Stimulated activated naive B cell treated with anti-CD40 and anti-IgM and Interleukin-4, amounts not matched to agents 10 μg/mL and 1 μg/mL and 100 μg/mL, for 72 hours (primary cell): Measurements from ENCODE around the gene ESPNL.

ENCODE experiments used
- ATAC-seq, 2 donors: fragments of 150-1000 bp; cut with Tn5 transposase; replicated peaks; 2 replicates each; pipeline ENCODE4 v1.10.0; 2021; ENCODE audit warnings: moderate library complexity in 1 of 2
- DNase-seq: peaks from one replicate; pipeline ENCODE4 v3.0.0; 2021
- H3K27ac Mint-ChIP-seq: one replicate; pipeline ENCODE4 v1.8.0; 2022; ENCODE audit warnings: mild to moderate bottlenecking, mixed read lengths
- H3K27me3 Mint-ChIP-seq, 2 donors: one replicate each; pipeline ENCODE4 v1.8.0; 2022; ENCODE audit warnings: mixed read lengths in 2 of 2
- H3K36me3 Mint-ChIP-seq, 2 donors: one replicate each; pipeline ENCODE4 v1.8.0; 2022; ENCODE audit warnings: mixed read lengths in 2 of 2, mild to moderate bottlenecking in 1 of 2
- H3K4me1 Mint-ChIP-seq, 2 donors: one replicate each; pipeline ENCODE4 v1.8.0; 2022; ENCODE audit warnings: mixed read lengths in 2 of 2, mild to moderate bottlenecking in 1 of 2
- H3K4me3 Mint-ChIP-seq, 2 donors: one replicate each; pipeline ENCODE4 v1.8.0; 2022; ENCODE audit warnings: mild to moderate bottlenecking in 2 of 2, mixed read lengths in 2 of 2, moderate library complexity in 1 of 2
- H3K9me3 Mint-ChIP-seq, 2 donors: one replicate each; pipeline ENCODE4 v1.8.0; 2022; ENCODE audit warnings: mixed read lengths in 2 of 2, mild to moderate bottlenecking in 1 of 2

ESPNL gene

DNA sequence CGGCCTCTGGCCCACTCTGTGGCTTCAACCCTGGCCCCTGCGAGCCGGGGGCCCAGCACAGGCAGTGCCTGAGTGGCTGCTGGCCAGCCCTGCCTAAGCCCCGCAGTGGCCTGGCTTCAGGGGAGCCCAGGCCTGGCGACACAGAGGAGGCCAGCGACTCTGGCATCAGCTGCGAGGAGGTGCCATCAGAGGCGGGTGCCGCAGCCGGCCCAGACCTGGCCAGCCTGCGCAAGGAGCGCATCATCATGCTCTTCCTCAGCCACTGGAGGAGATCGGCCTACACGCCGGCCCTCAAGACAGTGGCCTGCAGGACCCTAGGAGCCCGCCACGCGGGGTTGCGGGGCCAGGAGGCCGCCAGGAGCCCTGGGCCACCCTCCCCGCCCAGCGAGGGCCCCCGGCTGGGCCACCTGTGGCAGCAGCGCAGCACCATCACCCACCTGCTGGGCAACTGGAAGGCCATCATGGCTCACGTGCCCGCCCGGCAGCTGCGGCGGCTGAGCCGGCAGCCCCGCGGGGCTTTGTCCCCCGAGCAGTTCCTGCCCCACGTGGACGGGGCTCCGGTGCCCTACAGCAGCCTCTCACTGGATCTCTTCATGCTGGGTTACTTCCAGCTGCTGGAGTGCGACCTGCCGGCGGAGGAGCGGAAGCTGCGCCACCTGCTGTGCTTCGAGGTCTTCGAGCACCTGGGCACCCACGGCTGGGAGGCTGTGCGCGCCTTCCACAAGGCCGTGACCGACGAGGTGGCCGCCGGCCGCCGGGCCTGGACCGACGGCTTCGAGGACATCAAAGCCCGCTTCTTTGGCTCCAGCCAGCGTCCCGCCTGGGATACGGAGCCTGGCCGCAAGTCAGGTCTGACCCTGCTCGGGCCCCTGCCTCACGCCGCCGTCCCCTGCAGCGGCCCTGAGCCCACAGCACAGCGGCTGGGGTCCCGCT, 30.8 kb downstream of the ESPNL start:
- Mint-ChIP-seq H3K4me3 (no peak overlapping the region), H3K36me3 (peaks cover 0 to 2% of the 10 kb centered on the region in 2 donors)
- no peak for ATAC-seq

DNA sequence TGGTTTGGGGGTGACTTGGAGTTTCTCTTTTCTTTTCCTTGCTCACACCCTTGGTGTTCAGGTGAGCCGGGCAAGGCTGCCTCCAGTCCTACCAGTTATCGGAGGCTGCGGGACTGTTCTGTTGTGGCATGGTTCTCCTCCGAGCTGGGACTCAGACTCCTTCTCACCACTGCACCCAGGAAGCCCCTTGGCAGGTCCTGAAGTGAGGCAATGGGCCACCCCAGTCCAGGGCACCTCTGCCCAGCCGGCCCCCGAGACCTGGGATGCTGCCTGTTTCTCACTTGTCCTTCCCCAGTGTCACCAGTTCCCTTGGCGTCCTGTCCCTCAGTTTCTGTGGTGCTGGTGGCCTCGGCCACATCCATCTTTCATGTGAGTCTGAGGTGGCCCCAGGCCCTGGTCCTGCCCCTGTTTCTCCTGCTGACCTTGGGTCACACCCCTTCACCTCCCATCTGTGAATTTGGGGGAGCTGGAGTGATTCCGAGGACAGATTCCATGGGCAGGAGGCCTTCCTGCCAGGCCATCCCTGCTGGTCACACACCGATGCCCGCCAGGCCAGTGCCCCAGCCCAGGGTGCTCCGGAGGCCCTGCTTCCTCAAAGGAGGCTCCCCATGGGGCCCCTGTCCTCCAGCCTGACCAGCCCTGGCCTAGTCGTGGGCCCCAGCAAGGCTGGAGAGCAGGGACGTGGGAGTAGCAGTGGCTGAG, 31.8 kb downstream of the ESPNL start:
- DNase-seq: no peak

More for the DNA sequence above, 30.8 kb downstream of the ESPNL start:
- Mint-ChIP-seq H3K27ac (no peak overlapping the region), H3K9me3 (no peaks in the 10 kb centered on the region), H3K27me3 (no peaks in the 10 kb centered on the region), H3K4me1 (peaks cover 0 to 1% of the 10 kb centered on the region in 2 donors)
- DNase-seq: no peak

GRCh38 chr2:238132463-238133450, 32.6 kb downstream of the ESPNL start:
- Mint-ChIP-seq H3K27ac (no peak overlapping the region), H3K27me3 (no peaks in the 10 kb centered on the region), H3K36me3 (peaks cover 0 to 2% of the 10 kb centered on the region in 2 donors), H3K9me3 (no peaks in the 10 kb centered on the region), H3K4me1 (peaks cover 1 to 3% of the 10 kb centered on the region in 2 donors), H3K4me3 (no peak overlapping the region)
- DNase-seq: no peak
- no peak for ATAC-seq

More for the DNA sequence above, 31.8 kb downstream of the ESPNL start:
- Mint-ChIP-seq H3K27me3 (no peaks in the 10 kb centered on the region), H3K36me3 (peaks cover 0 to 2% of the 10 kb centered on the region in 2 donors), H3K27ac (no peak overlapping the region), H3K4me1 (peaks cover 0 to 1% of the 10 kb centered on the region in 2 donors), H3K4me3 (no peak overlapping the region), H3K9me3 (no peaks in the 10 kb centered on the region)
- no peak for ATAC-seq

DNA sequence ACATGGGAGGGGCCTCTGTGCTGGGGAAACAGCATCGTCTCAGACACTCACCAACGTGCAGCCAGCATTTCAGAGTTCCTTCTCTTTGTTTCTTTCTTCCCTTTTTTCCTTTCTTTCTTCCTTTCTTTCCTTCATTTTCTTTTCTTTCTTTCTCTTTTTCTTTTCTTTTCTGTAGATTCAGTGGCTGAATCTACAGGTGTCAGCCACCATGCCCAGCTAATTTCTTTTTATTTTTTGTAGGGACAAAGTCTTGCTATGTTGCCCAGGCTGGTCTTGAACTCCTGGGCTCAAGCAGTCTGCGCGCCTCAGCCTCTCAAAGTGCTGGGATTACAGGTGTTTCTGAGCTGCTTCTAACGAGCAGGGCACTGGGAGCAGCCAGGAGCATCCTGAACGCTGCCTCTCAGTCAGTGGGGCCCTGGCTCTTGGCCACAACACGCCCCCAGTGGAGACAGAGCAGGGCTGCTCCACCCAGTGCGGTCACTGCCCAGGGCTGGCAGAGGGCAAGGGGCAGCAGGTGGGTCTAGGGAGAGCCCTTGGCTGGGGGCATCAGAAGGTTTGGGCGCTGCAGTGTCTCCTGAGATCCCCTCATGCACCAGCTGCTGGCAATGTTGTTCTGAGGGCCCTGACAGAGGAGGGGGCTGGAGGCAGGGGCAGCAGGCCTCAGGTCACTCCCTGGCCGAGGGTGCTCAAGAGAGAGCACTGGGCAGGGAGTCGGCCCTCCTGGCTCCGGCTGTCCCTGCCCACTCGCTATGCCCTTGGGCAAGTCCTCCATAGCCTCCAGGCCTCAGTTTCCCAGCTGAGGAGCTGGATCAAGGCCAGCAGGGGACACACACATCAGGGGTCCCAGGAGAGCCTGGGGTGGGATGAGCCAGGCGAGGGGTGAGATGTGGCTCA, 33.6 kb downstream of the ESPNL start:
- ATAC-seq: no peak
- Mint-ChIP-seq H3K36me3 (peaks cover 0 to 2% of the 10 kb centered on the region in 2 donors), H3K4me1 (peaks cover 1 to 12% of the 10 kb centered on the region in 2 donors), H3K27me3 (no peaks in the 10 kb centered on the region), H3K9me3 (no peaks in the 10 kb centered on the region), H3K27ac (no peak overlapping the region), H3K4me3 (no peak overlapping the region)
- DNase-seq: no peak

- Mint-ChIP-seq H3K9me3 (no peaks in the 10 kb centered on the region), H3K27me3 (no peaks in the 10 kb centered on the region), H3K27ac (no peak overlapping the region), H3K4me3 (no peak overlapping the region), H3K36me3 (peaks cover 0 to 2% of the 10 kb centered on the region in 2 donors), H3K4me1 (peaks cover 1 to 19% of the 10 kb centered on the region in 2 donors)
- DNase-seq (no peak), ATAC-seq (no peak)
Observed at GRCh38 chr2:238134393-238134785, 34.2 kb downstream of the ESPNL start.

DNA sequence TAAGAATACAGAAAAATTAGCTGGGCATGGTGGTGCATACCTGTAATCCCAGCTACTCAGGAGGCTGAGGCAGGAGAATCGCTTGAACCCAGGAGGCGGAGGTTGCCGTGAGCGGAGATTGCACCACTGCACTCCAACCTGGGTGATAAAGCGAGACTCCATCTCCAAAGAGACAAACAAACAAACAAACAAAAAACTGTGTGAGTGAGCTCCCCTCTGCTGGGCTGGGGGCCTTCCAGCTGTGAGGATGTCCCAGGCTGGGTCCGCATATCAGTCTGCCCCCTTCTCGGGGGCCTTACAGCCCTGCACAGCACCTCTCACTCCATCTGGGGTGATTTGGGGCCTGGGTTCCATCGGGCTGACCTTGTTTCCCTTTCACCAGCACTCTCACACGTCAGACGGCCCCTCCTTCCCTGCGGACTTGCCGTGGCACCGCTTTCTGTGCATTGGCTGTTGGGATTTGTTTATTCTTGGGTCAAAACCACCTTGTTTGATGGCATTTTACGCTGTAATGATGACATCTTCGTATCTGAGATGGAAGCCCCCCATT, 35.5 kb downstream of the ESPNL start:
- Mint-ChIP-seq H3K4me1 (peaks cover 1 to 24% of the 10 kb centered on the region in 2 donors), H3K9me3 (no peaks in the 10 kb centered on the region), H3K36me3 (peaks cover 0 to 2% of the 10 kb centered on the region in 2 donors), H3K27me3 (no peaks in the 10 kb centered on the region), H3K4me3 (no peak overlapping the region), H3K27ac (no peak overlapping the region)
- ATAC-seq: no peak
- DNase-seq: no peak

- H3K9me3 Mint-ChIP-seq: no peaks in the 10 kb centered on the region
- H3K36me3 Mint-ChIP-seq: peaks cover 0 to 2% of the 10 kb centered on the region in 2 donors
- no peak overlapping the region for H3K27ac Mint-ChIP-seq
- ATAC-seq (no peak), DNase-seq (no peak)
- H3K4me1 Mint-ChIP-seq: peaks cover 4 to 33% of the 10 kb centered on the region in 2 donors
- H3K4me3 Mint-ChIP-seq: no peak overlapping the region
- peaks cover 0 to 6% of the 10 kb centered on the region in 2 donors for H3K27me3 Mint-ChIP-seq
Observed at GRCh38 chr2:238136820-238137537, 36.8 kb downstream of the ESPNL start.

- Mint-ChIP-seq H3K4me1 (peaks cover 4 to 36% of the 10 kb centered on the region in 2 donors), H3K27me3 (peaks cover 0 to 8% of the 10 kb centered on the region in 2 donors)
Observed at GRCh38 chr2:238137885-238138284, 37.7 kb downstream of the ESPNL start.

DNA sequence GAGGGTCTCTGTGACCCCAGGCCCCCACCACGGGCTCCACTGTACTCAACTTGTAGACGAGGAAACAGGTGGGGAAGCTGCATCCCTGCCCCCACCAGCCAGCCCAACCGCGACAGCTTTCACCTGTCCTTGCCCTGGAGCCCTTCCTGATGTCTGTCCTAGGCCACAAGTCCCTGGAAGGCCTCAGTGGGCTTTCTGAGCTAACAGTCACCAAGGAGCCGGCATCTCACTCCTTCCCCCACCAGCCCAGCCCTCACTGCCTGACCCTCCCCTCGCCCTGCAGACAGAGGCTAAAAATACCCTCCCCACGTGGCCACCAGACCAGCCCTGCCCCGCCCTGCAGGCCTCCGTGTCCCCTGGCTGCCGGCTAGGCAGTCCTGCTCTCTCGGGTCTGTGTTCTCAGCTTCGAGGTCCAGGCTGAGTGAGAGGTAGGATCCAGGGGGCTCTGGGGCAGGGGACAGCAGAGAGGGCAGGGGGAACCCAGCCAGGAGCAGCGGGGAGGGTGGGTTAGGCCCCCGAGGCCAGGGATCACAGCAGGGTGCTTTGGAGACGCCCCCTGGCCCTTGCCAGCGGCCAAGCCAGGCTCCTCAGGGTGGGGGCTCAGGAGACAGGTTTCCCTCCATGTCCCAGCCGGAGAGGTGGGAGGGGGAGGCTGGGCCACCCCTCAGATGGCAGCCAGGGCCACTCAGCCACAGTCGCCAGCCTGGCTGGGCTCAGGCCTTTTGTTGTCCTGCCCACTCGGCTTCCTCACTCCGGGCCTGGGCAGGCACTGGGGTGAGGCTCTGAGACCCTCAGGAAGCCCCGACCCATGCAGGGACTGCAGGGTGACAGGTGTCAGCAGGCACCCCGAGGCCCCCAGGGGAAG, 38.4 kb downstream of the ESPNL start, which contains the start of gene KLHL30:
KLHL30 (plus strand) TSS at position 338 of the 865 bp plus-strand sequence. CDS start 2,087 bp downstream, outside the sequence.
- Mint-ChIP-seq H3K36me3 (no peaks in the 10 kb centered on the region), H3K27me3 (peaks cover 0 to 8% of the 10 kb centered on the region in 2 donors), H3K4me3 (peak within 1 kb of the TSS; percentile 17 to 59), H3K9me3 (no peaks in the 10 kb centered on the region), H3K4me1 (peaks cover 5 to 39% of the 10 kb centered on the region in 2 donors), H3K27ac (peak within 1 kb of the TSS; percentile 22)
- ATAC-seq (peak in 1 of 2 donors; percentile 16), DNase-seq (no peak)

More at GRCh38 chr2:238137885-238138284, 37.7 kb downstream of the ESPNL start:
- Mint-ChIP-seq H3K9me3 (no peaks in the 10 kb centered on the region), H3K27ac (peak overlapping the region; percentile 22), H3K4me3 (no peak overlapping the region), H3K36me3 (no peaks in the 10 kb centered on the region)
- ATAC-seq (no peak), DNase-seq (no peak)

DNA sequence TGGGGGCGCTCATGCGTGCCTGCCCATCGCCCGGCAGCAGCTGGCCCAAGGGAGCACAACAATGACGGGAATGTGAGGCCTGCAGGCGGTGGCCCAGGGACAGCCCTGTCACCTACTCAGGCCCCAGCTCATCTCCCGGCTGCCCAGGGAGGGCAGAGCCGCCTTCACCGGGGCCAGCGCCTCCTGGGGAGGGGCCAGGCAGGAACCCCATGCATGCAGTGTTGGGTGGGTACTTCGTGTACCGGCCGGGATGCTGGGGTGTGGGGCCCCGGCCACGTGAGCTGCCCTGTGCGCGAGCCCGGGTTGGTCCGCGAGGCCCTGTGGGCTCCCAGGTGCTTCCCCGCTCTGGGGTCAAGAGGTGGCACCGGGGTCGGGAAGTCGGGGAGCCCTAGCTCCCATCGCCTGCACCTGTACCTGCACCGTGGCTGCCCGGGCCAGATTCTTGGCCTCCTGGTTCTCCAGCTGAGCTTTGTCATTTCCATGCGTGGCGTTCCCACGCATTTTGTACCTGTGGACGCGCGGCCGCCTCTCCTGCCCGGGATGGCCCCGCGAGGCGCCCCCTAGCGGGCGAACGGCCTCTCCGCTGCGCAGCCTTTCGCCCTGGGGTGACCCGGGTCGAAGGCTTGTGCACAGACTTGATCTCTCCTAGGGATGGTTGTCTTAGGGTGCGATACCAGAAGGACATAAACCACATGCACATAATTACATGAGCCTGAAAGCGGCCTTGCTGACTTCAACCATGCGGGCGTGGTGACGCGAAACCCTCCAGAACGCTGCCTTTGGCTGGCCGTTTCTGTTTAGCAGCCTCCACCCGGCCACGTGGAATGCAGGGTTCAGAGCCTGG, 39.3 kb downstream of the ESPNL start:
- H3K36me3 Mint-ChIP-seq: no peaks in the 10 kb centered on the region
- DNase-seq (no peak), ATAC-seq (peak; percentile 53 to 57)
- H3K27ac Mint-ChIP-seq: no peak overlapping the region
- no peaks in the 10 kb centered on the region for H3K9me3 Mint-ChIP-seq
- peaks cover 0 to 8% of the 10 kb centered on the region in 2 donors for H3K27me3 Mint-ChIP-seq
- H3K4me1 Mint-ChIP-seq: peaks cover 10 to 47% of the 10 kb centered on the region in 2 donors
- peak overlapping the region; percentile 17 to 59 for H3K4me3 Mint-ChIP-seq

DNA sequence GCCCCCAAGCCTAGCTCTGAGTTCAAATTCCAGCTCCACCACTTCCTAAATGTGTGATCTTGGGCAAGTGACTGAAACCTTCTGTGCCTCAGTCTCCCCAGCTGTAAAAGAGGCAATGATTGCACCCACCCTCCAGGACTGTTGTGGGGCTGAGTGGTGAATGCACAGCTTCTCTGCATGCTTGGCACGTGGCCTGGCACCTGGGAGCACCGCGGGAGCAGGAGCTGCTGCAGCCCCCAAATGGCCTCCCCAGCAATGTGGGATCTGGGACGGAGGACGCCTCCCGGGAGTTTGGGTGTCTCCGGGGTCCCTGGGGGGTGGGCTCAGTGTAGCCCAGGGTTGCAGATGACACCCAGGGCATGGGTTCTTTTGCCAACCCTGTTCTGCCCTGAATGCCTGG, 39.9 kb downstream of the ESPNL start:
- no peak for ATAC-seq
- Mint-ChIP-seq H3K27ac (no peak overlapping the region), H3K4me3 (no peak overlapping the region), H3K36me3 (no peaks in the 10 kb centered on the region), H3K4me1 (peaks cover 9 to 47% of the 10 kb centered on the region in 2 donors), H3K9me3 (no peaks in the 10 kb centered on the region), H3K27me3 (peaks cover 0 to 8% of the 10 kb centered on the region in 2 donors)
- no peak for DNase-seq
